GM15510 (cell line): ENCODE data around the gene GP2.

ENCODE experiments used
- POLR2A ChIP-seq: IDR thresholded peaks from 3 replicates; pipeline ENCODE4 v1.6.1; 2011; ENCODE audit warnings: borderline replicate concordance; ENCODE audit not compliant: insufficient read length; ENCODE audit errors: extremely low read depth

Gene GP2

DNA sequence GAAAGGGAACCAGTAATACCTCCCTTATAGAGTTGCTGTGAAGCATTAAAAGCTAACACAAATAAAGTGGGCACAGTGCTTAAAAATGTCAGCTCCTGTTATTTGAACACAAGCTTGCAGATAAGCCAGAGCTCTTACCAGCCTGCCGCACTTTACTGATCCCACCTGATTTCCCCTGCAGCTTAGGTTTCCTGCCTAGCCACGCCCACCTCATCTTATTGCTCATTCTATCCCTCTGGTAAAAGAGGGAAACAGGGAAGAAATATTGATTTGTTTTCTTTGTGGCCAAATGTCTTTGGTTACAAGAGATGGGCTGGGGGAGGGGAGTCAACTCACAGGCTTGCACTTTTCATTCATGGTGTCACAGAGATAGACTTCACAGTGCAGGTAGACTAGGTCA, 9.6 kb upstream of the GP2 start:
- no peak for TF ChIP-seq POLR2A

- no peak for TF ChIP-seq POLR2A
Observed at GRCh38 chr16:20334396-20334795, 7.1 kb upstream of the GP2 start.

DNA sequence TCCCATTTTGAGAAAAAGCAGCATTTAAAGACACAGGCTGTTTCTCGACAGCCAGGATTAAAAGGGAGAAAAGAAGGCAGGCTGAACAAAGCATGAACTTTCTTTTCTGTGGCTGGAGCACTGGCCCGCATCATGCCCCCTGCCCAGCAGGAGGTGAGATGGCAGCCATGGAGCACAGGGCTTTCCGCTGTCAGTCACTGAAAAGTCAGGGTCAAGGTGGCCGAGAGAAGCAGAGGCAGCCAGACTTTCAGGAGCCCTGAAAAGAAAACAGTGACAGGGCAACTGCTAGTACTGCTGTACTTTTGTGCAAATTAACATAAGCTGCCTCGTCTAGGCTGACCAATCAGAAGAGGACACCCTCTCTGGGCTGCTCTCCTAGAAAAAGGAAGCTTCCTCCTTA, 5.8 kb upstream of the GP2 start:
- no peak for TF ChIP-seq POLR2A

- no peak for TF ChIP-seq POLR2A
Observed at GRCh38 chr16:20332411-20332810, 5.1 kb upstream of the GP2 start.

GRCh38 chr16:20331635-20332034, 4.3 kb upstream of the GP2 start:
- TF ChIP-seq POLR2A = no peak

DNA sequence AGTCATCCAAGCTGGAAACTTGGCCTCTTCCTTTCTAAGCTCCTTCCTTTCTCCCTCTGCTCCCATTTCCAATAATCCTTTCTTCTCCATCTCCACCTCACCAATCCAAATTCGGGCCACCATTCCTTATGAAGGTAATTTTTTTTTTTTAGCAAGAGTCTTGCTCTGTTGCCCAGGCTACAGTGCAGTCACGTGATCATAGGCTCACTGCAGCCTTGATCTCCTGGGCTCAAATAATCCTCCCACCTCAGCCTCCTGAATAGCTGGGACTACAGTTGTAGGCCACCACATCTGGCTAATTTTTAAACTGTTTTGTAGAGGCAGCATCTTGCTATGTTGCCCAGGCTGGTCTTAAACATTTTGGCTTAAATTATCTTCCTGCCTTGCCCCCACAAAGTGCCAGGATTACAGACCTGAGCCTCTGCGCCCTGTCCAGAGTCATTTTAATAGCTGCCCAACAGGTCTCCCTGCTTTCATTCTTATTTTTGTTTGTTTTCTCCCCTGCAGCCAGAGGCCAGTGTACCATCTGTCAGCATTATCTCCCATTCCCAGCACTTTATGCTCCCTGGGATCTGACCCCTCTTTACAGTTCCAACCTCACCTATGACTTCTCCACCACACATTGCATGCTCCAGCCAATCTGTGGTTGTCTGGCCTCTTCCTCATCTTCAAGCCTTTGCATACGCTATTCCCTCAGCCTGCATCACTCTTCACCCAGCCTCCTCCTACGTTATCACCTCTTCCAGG, 2.3 kb upstream of the GP2 start:
- no peak for TF ChIP-seq POLR2A

GRCh38 chr16:20326321-20326720, 992 bp downstream of the GP2 start:
- TF ChIP-seq POLR2A = no peak

DNA sequence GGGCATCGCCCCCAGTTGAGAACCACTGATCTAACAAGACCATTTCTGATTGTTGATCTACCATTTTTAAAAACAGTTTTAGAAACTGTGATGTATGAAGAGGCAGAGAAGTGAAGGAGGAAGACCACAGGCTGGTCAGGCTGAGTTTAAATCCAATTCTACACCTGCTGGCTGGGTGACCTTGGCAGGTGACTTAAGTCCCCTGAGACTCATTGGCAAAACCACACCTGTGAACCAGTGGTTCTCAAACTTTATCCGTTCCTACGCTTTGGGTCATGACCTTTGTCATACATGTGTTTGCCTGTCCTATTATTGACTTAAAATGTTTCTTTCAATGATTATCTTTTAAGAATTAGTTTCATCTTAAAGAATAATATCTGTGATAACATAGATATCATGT, 2.3 kb downstream of the GP2 start:
- TF ChIP-seq POLR2A = no peak

DNA sequence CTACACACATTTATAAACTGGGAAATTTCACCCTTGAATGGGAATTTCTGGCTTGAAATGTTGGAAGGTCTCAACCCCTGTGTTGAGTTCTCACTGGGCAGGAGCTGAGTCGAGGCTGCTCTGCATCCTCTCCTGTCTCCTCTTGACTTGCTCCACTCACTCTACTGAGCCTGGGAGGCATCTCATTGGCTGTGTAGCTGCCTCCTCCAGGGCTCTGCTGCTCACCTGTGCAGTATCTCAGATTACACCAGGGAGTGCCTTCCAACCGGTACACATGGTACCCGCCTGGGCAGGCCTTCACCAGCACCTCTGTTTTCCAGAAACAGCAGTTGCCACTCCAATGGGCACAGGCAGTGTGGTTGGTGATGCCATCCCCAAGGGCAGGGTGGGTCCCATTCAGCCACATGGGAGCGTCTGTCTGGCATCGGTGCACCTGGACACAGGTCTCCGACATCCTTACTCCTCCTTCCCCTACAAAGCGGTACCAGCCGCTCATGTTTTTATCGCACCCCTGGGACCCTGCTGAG, 3.7 kb downstream of the GP2 start:
- TF ChIP-seq POLR2A = no peak

- TF ChIP-seq POLR2A = no peak
Observed at GRCh38 chr16:20322696-20323095, 4.6 kb downstream of the GP2 start.

GRCh38 chr16:20321671-20322070, 5.6 kb downstream of the GP2 start:
- no peak for TF ChIP-seq POLR2A

DNA sequence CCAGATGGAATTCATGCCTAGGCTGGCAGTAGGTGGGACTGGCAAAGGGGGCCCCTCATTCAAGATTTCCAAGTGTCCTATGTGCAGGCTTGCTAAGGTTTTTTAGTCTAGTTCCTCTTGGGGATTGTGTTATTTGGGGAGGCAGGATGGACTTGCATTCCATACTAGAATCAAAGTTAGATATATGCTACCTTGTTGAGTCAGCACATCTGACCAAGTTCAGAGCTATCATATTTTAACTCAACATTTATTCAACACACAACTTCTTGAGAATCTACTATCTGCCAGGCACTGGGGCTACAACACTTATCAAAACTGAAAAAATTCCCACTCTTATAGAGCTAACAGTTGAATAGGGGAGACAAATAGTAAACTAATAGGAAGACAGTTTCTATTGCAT, 6.7 kb downstream of the GP2 start:
- TF ChIP-seq POLR2A = no peak

DNA sequence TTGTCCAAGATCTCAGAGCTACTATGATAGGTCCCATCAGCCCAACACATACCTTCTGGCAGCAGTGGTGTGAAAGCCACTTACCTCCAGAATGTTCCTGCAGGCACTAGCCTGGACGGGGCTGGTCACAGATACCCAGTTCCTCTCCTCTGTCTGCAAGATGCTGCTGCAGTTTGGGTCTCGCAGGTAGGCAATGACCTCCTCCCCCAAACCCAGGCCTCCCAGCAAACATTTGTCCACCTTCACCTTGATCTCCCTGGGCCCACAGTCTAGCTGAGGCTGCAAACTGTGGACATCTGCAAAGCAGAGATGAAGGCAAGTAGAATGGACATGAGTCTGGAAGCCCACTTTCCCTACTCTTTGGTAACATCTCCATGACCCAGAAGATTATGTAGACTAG, 7.1 kb downstream of the GP2 start:
- TF ChIP-seq POLR2A = no peak

DNA sequence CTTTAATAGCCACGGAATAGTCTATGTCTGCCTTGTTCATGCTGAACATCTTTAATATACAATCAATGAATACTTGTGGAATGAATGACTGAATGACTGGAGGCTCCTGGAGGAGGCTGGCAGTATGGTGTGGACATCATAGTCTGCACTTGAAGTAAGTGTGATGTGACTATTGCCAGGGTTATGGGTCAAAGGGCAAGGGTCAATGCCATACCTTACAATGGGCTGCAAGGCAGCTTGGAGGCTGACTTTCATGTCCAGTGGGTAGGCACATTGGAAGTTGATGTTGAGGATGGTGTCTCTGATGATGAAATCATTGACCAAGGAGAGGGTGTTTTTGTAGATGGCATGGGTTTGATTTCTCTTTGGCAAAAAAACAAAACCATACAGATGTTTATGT, 7.9 kb downstream of the GP2 start:
- TF ChIP-seq POLR2A = no peak

DNA sequence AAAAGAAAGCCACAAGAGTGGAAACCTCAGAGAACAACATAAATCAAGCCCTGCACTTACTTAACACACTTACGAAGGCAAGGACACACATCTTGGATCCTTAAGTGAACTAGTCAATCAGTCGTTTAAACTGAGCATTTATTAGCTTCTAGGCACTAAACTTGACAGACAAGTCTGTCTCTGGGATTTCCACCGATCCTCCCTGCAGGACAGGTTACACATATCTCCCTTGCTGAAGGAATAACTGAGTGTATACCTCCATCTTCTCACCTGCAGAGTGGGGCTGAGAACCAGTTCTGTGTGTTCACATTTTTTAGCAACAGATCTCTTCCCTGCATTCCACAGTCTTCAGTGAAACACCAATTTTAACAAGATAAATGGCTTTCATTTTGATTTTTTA, 8.9 kb downstream of the GP2 start:
- TF ChIP-seq POLR2A = no peak

- TF ChIP-seq POLR2A = no peak
Observed at GRCh38 chr16:20318006-20318405, 9.3 kb downstream of the GP2 start.

- no peak for TF ChIP-seq POLR2A
Observed at GRCh38 chr16:20317117-20317516, 10.2 kb downstream of the GP2 start.

DNA sequence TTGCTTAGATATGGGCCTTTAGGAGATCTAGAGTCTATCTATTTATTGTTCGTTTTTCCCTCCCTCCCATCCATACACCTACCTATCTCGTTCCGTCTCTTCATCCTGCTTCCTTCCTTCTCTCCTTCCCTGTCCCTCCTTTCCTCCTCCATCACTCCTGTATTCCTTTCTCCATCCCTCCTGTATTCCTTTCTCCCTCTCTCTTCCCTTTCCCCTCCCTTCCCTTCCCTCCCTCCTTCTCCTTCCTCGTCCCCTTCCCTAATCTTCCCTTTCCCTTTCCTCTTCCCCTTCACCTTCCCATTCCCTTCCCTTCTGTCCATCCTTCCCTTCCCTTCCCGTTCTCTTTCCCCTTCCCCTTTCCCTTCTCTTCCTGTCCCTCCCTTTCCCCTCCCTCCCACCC, 10.6 kb downstream of the GP2 start:
- no peak for TF ChIP-seq POLR2A

- no peak for TF ChIP-seq POLR2A
Observed at GRCh38 chr16:20315764-20316163, 11.5 kb downstream of the GP2 start.
